HepG2 (cell line): ENCODE data around the gene PLLP. TPM values are rescaled to one million over a fixed set of nuclear protein-coding genes. Genes with fewer than 3 reads are reported as not detected.

ENCODE experiments used
- KLF6 ChIP-seq: IDR thresholded peaks from 2 replicates; pipeline ENCODE4 v1.8.0; 2016; ENCODE audit warnings: missing biosample characterization, missing genetic modification reagents
- MBD4 ChIP-seq: IDR thresholded peaks from 2 replicates; pipeline ENCODE4 v1.6.1; 2012; ENCODE audit warnings: low read length, inconsistent platforms, borderline replicate concordance
- MNT ChIP-seq: fragments of 450-650 bp; IDR thresholded peaks from 2 replicates; pipeline ENCODE4 v1.6.1; 2016
- NFIC ChIP-seq: IDR thresholded peaks from 2 replicates; pipeline ENCODE4 v1.6.1; 2012; ENCODE audit warnings: mild to moderate bottlenecking, low read length, inconsistent platforms
- RARA ChIP-seq: IDR thresholded peaks from 2 replicates; pipeline ENCODE4 v1.6.1; 2016; ENCODE audit warnings: missing genetic modification reagents, missing compliant biosample characterization
- ZBTB7B ChIP-seq: sonication (generic); formaldehyde crosslinking; IDR thresholded peaks from 2 replicates; pipeline ENCODE4 v1.4.0; 2020; ENCODE audit warnings: missing genetic modification reagents
- ZBTB8A ChIP-seq: sonication (generic); formaldehyde crosslinking; IDR thresholded peaks from 2 replicates; pipeline ENCODE4 v1.4.0; 2020; ENCODE audit warnings: mild to moderate bottlenecking, low read depth, missing genetic modification reagents, borderline replicate concordance
- ZEB1 ChIP-seq: IDR thresholded peaks from 2 replicates; pipeline ENCODE4 v1.6.1; 2012; ENCODE audit warnings: mild to moderate bottlenecking, low read depth, inconsistent platforms; ENCODE audit not compliant: insufficient replicate concordance
- ZNF501 ChIP-seq: sonication (generic); formaldehyde crosslinking; IDR thresholded peaks from 2 replicates; pipeline ENCODE4 v1.5.1; 2020; ENCODE audit warnings: mild to moderate bottlenecking, moderate library complexity, missing genetic modification reagents
- ZNF674 ChIP-seq: sonication (generic); formaldehyde crosslinking; IDR thresholded peaks from 2 replicates; pipeline ENCODE4 v1.5.0; 2020; ENCODE audit warnings: low read depth, mild to moderate bottlenecking, missing genetic modification reagents
- ZNF710 ChIP-seq: sonication (generic); formaldehyde crosslinking; IDR thresholded peaks from 2 replicates; pipeline ENCODE4 v1.5.0; 2020; ENCODE audit warnings: mild to moderate bottlenecking, missing genetic modification reagents, borderline replicate concordance
- ZSCAN22 ChIP-seq: sonication (generic); formaldehyde crosslinking; IDR thresholded peaks from 2 replicates; pipeline ENCODE4 v1.4.0; 2020; ENCODE audit warnings: mild to moderate bottlenecking, missing genetic modification reagents
- ZSCAN31 ChIP-seq: sonication (generic); formaldehyde crosslinking; IDR thresholded peaks from 2 replicates; pipeline ENCODE4 v1.5.0; 2020; ENCODE audit warnings: low read depth, mild to moderate bottlenecking, missing genetic modification reagents
- polyA plus RNA-seq, 8 experiments: library from polyadenylated mRNA; depleted of rRNA in 3 of 8; stranded (reverse) in 7 of 8; unstranded in 1 of 8; fragments of >200 nt; fragmentation: Illumina TruSeq in 4 of 8; extraction: Trizol in 4 of 8; gene quantifications; 2 replicates each; pipeline versions ENCODE4 v1.2.1 to v1.2.3, GENCODE V29; 2011 to 2016; ENCODE audit warnings: low read depth in 4 of 8, missing spikeins in 1 of 8, mixed read lengths in 1 of 8; ENCODE audit not compliant: insufficient read depth in 1 of 8
- total RNA-seq, 5 experiments: library from RNA; depleted of rRNA; stranded (reverse); fragments of >200 nt; fragmentation: Illumina TruSeq; extraction: Trizol; gene quantifications; 2 replicates each; pipeline ENCODE4 v1.2.3, GENCODE V29; 2016; ENCODE audit warnings: low read depth in 1 of 5
- TF ChIP-seq, protein P1 (sequence below): sonication (generic); formaldehyde crosslinking; IDR thresholded peaks from 2 replicates; pipeline ENCODE4 v1.8.0; 2022; ENCODE audit warnings: missing genetic modification reagents, mild to moderate bottlenecking, moderate library complexity, borderline replicate concordance
- TF ChIP-seq, protein P2 (sequence below): sonication (generic); formaldehyde crosslinking; IDR thresholded peaks from 2 replicates; pipeline ENCODE4 v1.4.0; 2020; ENCODE audit warnings: missing genetic modification reagents

Gene PLLP
- total and polyA plus RNA-seq, 2 of the 13 experiments (the other 11 are each of a cell fraction or from before 2014, with no cell fraction given), result 60.6 to 127 TPM

- TF ChIP-seq ZNF710 (CRISPR knock-in tag) (no peak), ZSCAN22 (no peak), KLF6 (CRISPR knock-in tag) (peak; percentile 89; the same call in 1 of the 2 replicates), ZEB1 (no peak), ZSCAN31 (CRISPR knock-in tag) (peak; percentile 83), NFIC (no peak), RARA (CRISPR knock-in tag) (no peak), ZBTB8A (CRISPR knock-in tag) (peak; percentile 89; the same call in 1 of the 2 replicates), ZNF501 (peak; percentile 91), MBD4 (no peak), ZNF674 (peak; percentile 96; the same call in 1 of the 2 replicates), ZBTB7B (CRISPR knock-in tag) (no peak), MNT (peak; percentile 48)
- TF ChIP-seq, protein P1, sequence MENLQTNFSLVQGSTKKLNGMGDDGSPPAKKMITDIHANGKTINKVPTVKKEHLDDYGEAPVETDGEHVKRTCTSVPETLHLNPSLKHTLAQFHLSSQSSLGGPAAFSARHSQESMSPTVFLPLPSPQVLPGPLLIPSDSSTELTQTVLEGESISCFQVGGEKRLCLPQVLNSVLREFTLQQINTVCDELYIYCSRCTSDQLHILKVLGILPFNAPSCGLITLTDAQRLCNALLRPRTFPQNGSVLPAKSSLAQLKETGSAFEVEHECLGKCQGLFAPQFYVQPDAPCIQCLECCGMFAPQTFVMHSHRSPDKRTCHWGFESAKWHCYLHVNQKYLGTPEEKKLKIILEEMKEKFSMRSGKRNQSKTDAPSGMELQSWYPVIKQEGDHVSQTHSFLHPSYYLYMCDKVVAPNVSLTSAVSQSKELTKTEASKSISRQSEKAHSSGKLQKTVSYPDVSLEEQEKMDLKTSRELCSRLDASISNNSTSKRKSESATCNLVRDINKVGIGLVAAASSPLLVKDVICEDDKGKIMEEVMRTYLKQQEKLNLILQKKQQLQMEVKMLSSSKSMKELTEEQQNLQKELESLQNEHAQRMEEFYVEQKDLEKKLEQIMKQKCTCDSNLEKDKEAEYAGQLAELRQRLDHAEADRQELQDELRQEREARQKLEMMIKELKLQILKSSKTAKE, result 0 out of 2 replicates have a peak, but pooled peaks have one; percentile 36
- TF ChIP-seq, protein P2, sequence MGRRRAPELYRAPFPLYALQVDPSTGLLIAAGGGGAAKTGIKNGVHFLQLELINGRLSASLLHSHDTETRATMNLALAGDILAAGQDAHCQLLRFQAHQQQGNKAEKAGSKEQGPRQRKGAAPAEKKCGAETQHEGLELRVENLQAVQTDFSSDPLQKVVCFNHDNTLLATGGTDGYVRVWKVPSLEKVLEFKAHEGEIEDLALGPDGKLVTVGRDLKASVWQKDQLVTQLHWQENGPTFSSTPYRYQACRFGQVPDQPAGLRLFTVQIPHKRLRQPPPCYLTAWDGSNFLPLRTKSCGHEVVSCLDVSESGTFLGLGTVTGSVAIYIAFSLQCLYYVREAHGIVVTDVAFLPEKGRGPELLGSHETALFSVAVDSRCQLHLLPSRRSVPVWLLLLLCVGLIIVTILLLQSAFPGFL (CRISPR knock-in tag), result no peak
Measured at GRCh38 chr16:57300387-57301125, 16.1 kb upstream of the PLLP start (continued).
